Measurements from ENCODE around the gene ABCA3. TPM values are rescaled to one million over a fixed set of nuclear protein-coding genes. Genes with fewer than 3 reads are reported as not detected.

ABCA3 gene
- total RNA-seq, 1 experiment from 2014 or later: 58.4 TPM

- TF ChIP-seq SIN3A (IDR thresholded peaks at IDR 0.05; ENCODE audit: borderline replicate concordance, insufficient read depth, low read depth, low read length): no peak
- no peak for TF ChIP-seq POLR2AphosphoS5 (IDR thresholded peaks at IDR 0.05; ENCODE audit: low read depth, low read length)
- no peak for TF ChIP-seq CTCF (IDR thresholded peaks at IDR 0.05)
- no peak for TF ChIP-seq REST (IDR thresholded peaks at IDR 0.05; ENCODE audit: insufficient read depth in 1 of 2, low read depth in 2 of 2, low read length in 1 of 2)
- no peak for TF ChIP-seq TCF7L2 (IDR thresholded peaks at IDR 0.05; ENCODE audit: low read depth, low read length)
- H3K4me3 ChIP-seq (ENCODE audit: low read depth in 2 of 2, low read length in 2 of 2): no peak overlapping the region
- H3K27me3 ChIP-seq (ENCODE audit: control insufficient read depth, insufficient read depth, low read length): no peaks in the 10 kb centered on the region
- H3K27ac ChIP-seq (ENCODE audit: low read length): no peak overlapping the region
- in situ Hi-C loops (cut with HindIII; ENCODE audit: low pct_unique_long_range_greater_than_20kb, low sequenced_read_pairs) (no loop called here), intact Hi-C loops (cut with micrococcal nuclease; ENCODE audit: unreplicated experiment) (no loop called here)
- H3K9me3 ChIP-seq (ENCODE audit: control insufficient read depth, insufficient read depth, low read depth, low read length): no peaks in the 10 kb centered on the region
- no TSS peak for BruUV-seq (replicated peaks)
- DNase-seq (ENCODE audit: low read depth, low spot score): no peak
- H3K36me3 ChIP-seq (ENCODE audit: control insufficient read depth, insufficient read depth, low read length): no peaks in the 10 kb centered on the region
- ATAC-seq: peak; percentile 45
- no peaks in the 10 kb centered on the region for H3K4me1 ChIP-seq (ENCODE audit: control insufficient read depth, insufficient read depth, low read length)
- ChIA-PET POLR2A (interaction anchor here (0.6 kb wide), 1 partner anchor 10 kb away, joined by 5 read pairs; no protein-coding TSS in a partner anchor), CTCF (no interaction called here)
Observed at GRCh38 chr16:2299121-2299914, 41.2 kb downstream of the ABCA3 start.

GRCh38 chr16:2298621-2299020 lies 41.9 kb downstream of the ABCA3 start:
- in situ Hi-C loops (cut with HindIII; ENCODE audit: low pct_unique_long_range_greater_than_20kb, low sequenced_read_pairs): no loop called here
- Histone ChIP-seq H3K36me3 (ENCODE audit: control insufficient read depth, insufficient read depth, low read length) (no peaks in the 10 kb centered on the region), H3K27ac (ENCODE audit: low read length) (no peak overlapping the region), H3K4me3 (ENCODE audit: low read depth in 2 of 2, low read length in 2 of 2) (no peak overlapping the region), H3K9me3 (ENCODE audit: control insufficient read depth, insufficient read depth, low read depth, low read length) (no peaks in the 10 kb centered on the region), H3K4me1 (ENCODE audit: control insufficient read depth, insufficient read depth, low read length) (no peaks in the 10 kb centered on the region), H3K27me3 (ENCODE audit: control insufficient read depth, insufficient read depth, low read length) (no peaks in the 10 kb centered on the region)
- ChIA-PET POLR2A (no interaction called here), CTCF (no interaction called here)
- no peak for DNase-seq (ENCODE audit: low read depth, low spot score)
- BruUV-seq (replicated peaks): no TSS peak
- no peak for ATAC-seq
- TF ChIP-seq TCF7L2 (IDR thresholded peaks at IDR 0.05; ENCODE audit: low read depth, low read length) (no peak), REST (IDR thresholded peaks at IDR 0.05; ENCODE audit: insufficient read depth in 1 of 2, low read depth in 2 of 2, low read length in 1 of 2) (no peak), CTCF (IDR thresholded peaks at IDR 0.05) (no peak), SIN3A (IDR thresholded peaks at IDR 0.05; ENCODE audit: borderline replicate concordance, insufficient read depth, low read depth, low read length) (no peak), POLR2AphosphoS5 (IDR thresholded peaks at IDR 0.05; ENCODE audit: low read depth, low read length) (no peak)
- intact Hi-C loops (cut with micrococcal nuclease; ENCODE audit: unreplicated experiment): no loop called here
